NT2/D1 (cell line): ENCODE data around the gene HIP1.
"Not testable (repeated sequence)": the region's sequence is repeated elsewhere in the genome, so short reads cannot be mapped to it uniquely, and the experiment has no call there.

Source experiments
- DNase-seq: peaks from one replicate; pipeline ENCODE4 v3.0.0-alpha.2; 2011; ENCODE audit warnings: low read depth, low spot score
- H3K27me3 ChIP-seq: 2 replicates; pipeline ENCODE4 v1.6.0; 2011; ENCODE audit warnings: mild to moderate bottlenecking; ENCODE audit not compliant: insufficient read length, insufficient read depth
- H3K36me3 ChIP-seq: 2 replicates; pipeline ENCODE4 v1.6.1; 2011; ENCODE audit warnings: mild to moderate bottlenecking, low read length, mixed read lengths; ENCODE audit not compliant: insufficient read depth, insufficient read length
- H3K4me1 ChIP-seq: 2 replicates; pipeline ENCODE4 v1.5.1; 2011; ENCODE audit not compliant: insufficient read depth, insufficient read length
- H3K4me3 ChIP-seq: 2 replicates; pipeline ENCODE4 v1.5.1; 2011; ENCODE audit warnings: low read depth; ENCODE audit not compliant: insufficient read length
- H3K9ac ChIP-seq: 2 replicates; pipeline ENCODE4 v1.6.0; 2011; ENCODE audit warnings: low read depth; ENCODE audit not compliant: insufficient read length
- H3K9me3 ChIP-seq: 2 replicates; pipeline ENCODE4 v1.5.1; 2011; ENCODE audit warnings: mild to moderate bottlenecking, low read length; ENCODE audit not compliant: insufficient read depth
- SUZ12 ChIP-seq: IDR thresholded peaks from 2 replicates; pipeline ENCODE4 v1.6.1; 2011; ENCODE audit not compliant: insufficient read length, insufficient read depth; ENCODE audit errors: extremely low read depth
- YY1 ChIP-seq: IDR thresholded peaks from 2 replicates; pipeline ENCODE4 v1.6.1; 2011; ENCODE audit not compliant: insufficient read length, insufficient read depth
- ZNF274 ChIP-seq: IDR thresholded peaks from 2 replicates; pipeline ENCODE4 v1.6.1; 2011; ENCODE audit warnings: mild to moderate bottlenecking, low read depth, low read length

HIP1 gene

GRCh38 chr7:75772081-75773077 is 33.6 kb upstream of the HIP1 start, which contains the start of gene CCL26:
TSS of gene CCL26 (minus strand) at chr7:75772211. CDS start at chr7:75772176, 35 bp downstream.
- no peaks in the 10 kb centered on the region for H3K9me3 ChIP-seq
- H3K9ac ChIP-seq = no peak within 1 kb of the TSS
- no peaks in the 10 kb centered on the region for H3K36me3 ChIP-seq
- H3K4me1 ChIP-seq = peaks cover 3% of the 10 kb centered on the region
- no peak for DNase-seq
- H3K27me3 ChIP-seq = no peaks in the 10 kb centered on the region
- no peak within 1 kb of the TSS for H3K4me3 ChIP-seq
- TF ChIP-seq ZNF274 = no peak
- TF ChIP-seq YY1 = no peak
- no peak for TF ChIP-seq SUZ12

- no peak for TF ChIP-seq SUZ12
- Histone ChIP-seq H3K9ac (no peak overlapping the region), H3K36me3 (no peaks in the 10 kb centered on the region), H3K9me3 (no peaks in the 10 kb centered on the region), H3K4me1 (peaks cover 3% of the 10 kb centered on the region), H3K4me3 (no peak overlapping the region), H3K27me3 (no peaks in the 10 kb centered on the region)
- DNase-seq = no peak
These were observed 32.5 kb upstream of the HIP1 start for GRCh38 chr7:75771224-75771623.

- H3K9ac ChIP-seq = no peak overlapping the region
- no peak for DNase-seq
- H3K36me3 ChIP-seq = no peaks in the 10 kb centered on the region
- no peak for TF ChIP-seq SUZ12
- H3K4me1 ChIP-seq = no peaks in the 10 kb centered on the region
- no peaks in the 10 kb centered on the region for H3K27me3 ChIP-seq
- H3K4me3 ChIP-seq = no peak overlapping the region
- no peaks in the 10 kb centered on the region for H3K9me3 ChIP-seq
These were observed 23.7 kb upstream of the HIP1 start for GRCh38 chr7:75762350-75762917.

GRCh38 chr7:75761801-75762200 is 23.1 kb upstream of the HIP1 start:
- H3K4me1 ChIP-seq, DNase-seq, H3K9me3 ChIP-seq, H3K9ac ChIP-seq, H3K4me3 ChIP-seq, H3K36me3 ChIP-seq, H3K27me3 ChIP-seq: not testable (repeated sequence)

GRCh38 chr7:75758491-75758890 is 19.8 kb upstream of the HIP1 start:
- no peaks in the 10 kb centered on the region for H3K9me3 ChIP-seq
- H3K4me1 ChIP-seq = no peaks in the 10 kb centered on the region
- H3K27me3 ChIP-seq = no peaks in the 10 kb centered on the region
- no peak overlapping the region for H3K9ac ChIP-seq
- no peak overlapping the region for H3K4me3 ChIP-seq
- no peak for DNase-seq
- no peaks in the 10 kb centered on the region for H3K36me3 ChIP-seq
- TF ChIP-seq YY1 (no peak), ZNF274 (no peak), SUZ12 (no peak)

- H3K4me1 ChIP-seq = no peaks in the 10 kb centered on the region
- H3K27me3 ChIP-seq = no peaks in the 10 kb centered on the region
- no peak for DNase-seq
- no peaks in the 10 kb centered on the region for H3K36me3 ChIP-seq
- TF ChIP-seq ZNF274 (no peak), SUZ12 (no peak), YY1 (no peak)
- no peak overlapping the region for H3K4me3 ChIP-seq
- no peaks in the 10 kb centered on the region for H3K9me3 ChIP-seq
- H3K9ac ChIP-seq = no peak overlapping the region
These were observed 19.1 kb upstream of the HIP1 start for GRCh38 chr7:75757860-75758259.

GRCh38 chr7:75756991-75757676 is 18.4 kb upstream of the HIP1 start:
- TF ChIP-seq YY1 (no peak), ZNF274 (no peak), SUZ12 (no peak)
- H3K4me1 ChIP-seq = no peaks in the 10 kb centered on the region
- no peak overlapping the region for H3K4me3 ChIP-seq
- no peak overlapping the region for H3K9ac ChIP-seq
- no peaks in the 10 kb centered on the region for H3K9me3 ChIP-seq
- H3K36me3 ChIP-seq = no peaks in the 10 kb centered on the region
- H3K27me3 ChIP-seq = no peaks in the 10 kb centered on the region
- no peak for DNase-seq
